Adrenal gland (tissue), 5 donors: ENCODE measurements around the gene HAUS7.

Source experiments
- POLR2A ChIP-seq, 2 donors: fragments of 450-650 bp; IDR thresholded peaks; one replicate each; pipeline ENCODE4 v1.6.1; 2017; ENCODE audit warnings: antibody characterized with exemption in 2 of 2, mild to moderate bottlenecking in 2 of 2, moderate library complexity in 1 of 2
- TF ChIP-seq, protein P1 (sequence below), 6 experiments: fragments of 450-650 bp in 4 of 6; fragments of 200-600 bp in 2 of 6; sonication (generic) in 1 of 6; IDR thresholded peaks; 1 replicate in 5 of 6; 2 replicates in 1 of 6; pipeline versions ENCODE4 v1.5.1 to v1.8.0; 2016 to 2021; ENCODE audit warnings: antibody characterized with exemption in 6 of 6, mild to moderate bottlenecking in 2 of 6, moderate library complexity in 1 of 6
- donor health status: DM: no; HTN: no; CAD: no.

DNA sequence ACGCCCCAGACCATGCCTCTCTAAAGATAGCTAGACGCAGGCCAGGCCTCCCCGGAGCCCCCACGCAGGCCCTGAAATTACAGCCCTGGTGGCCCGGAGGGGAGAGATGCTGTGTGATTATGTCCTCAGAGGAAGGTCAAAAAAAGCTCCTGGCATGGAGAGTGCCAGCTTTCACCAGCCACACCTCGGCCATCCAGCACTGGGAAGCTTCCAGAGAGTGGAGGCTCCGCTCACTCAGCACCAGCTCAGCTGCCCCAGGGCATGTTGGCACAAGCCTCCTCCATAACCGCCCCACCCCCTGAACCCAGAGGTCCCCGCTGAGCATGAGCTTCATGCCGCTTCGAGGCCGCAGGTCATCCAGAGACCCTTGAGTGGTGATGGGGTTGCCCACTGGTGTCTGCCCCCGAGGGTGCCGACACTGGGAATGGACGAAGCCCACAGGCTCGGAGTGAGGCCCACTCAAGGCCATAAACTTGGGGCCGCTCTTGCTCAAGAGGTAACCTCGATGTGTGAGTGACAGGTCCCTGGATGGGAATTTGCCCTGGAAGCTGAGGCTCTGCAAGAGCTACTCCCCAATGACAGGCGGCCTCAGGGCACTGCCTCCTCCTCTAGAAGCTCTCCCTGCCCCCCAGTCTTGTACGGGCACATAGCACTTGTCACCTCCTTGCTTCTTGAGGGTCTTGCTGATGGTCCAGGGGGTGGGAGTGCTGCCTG lies 20.0 kb upstream of the HAUS7 start:
- TF ChIP-seq, protein P1, sequence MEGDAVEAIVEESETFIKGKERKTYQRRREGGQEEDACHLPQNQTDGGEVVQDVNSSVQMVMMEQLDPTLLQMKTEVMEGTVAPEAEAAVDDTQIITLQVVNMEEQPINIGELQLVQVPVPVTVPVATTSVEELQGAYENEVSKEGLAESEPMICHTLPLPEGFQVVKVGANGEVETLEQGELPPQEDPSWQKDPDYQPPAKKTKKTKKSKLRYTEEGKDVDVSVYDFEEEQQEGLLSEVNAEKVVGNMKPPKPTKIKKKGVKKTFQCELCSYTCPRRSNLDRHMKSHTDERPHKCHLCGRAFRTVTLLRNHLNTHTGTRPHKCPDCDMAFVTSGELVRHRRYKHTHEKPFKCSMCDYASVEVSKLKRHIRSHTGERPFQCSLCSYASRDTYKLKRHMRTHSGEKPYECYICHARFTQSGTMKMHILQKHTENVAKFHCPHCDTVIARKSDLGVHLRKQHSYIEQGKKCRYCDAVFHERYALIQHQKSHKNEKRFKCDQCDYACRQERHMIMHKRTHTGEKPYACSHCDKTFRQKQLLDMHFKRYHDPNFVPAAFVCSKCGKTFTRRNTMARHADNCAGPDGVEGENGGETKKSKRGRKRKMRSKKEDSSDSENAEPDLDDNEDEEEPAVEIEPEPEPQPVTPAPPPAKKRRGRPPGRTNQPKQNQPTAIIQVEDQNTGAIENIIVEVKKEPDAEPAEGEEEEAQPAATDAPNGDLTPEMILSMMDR (IDR thresholded peaks at IDR 0.05): no peak
- no peak for TF ChIP-seq POLR2A (IDR thresholded peaks at IDR 0.05)
